ENCODE data around the gene TGIF2. TPM values are rescaled to one million over a fixed set of nuclear protein-coding genes. Genes with fewer than 3 reads are reported as not detected.
A peak's percentile ranks its signal among the peaks of the same experiment; 100 is the strongest.

Gene TGIF2
- total RNA-seq, 1 donor from 2014 or later: 5.8 TPM

DNA sequence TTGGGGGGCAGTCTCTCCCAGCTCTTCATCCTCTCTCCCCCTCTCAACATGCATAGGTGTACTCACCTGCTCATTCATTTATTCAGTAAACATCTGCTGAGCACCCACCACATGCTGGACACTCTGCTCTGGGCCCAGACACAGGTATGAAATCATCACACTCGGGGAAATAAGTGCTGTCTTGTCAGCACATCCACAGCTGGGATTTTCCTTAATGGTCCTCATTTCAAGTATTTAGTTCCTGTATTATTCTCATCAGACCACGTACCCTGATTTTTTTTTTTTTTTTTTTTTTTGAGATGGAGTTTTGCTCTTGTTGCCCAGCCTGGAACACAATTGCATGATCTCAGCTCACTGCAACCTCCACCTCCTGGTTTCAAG is 51.5 kb downstream of the TGIF2 start:
- TF ChIP-seq, protein P1, sequence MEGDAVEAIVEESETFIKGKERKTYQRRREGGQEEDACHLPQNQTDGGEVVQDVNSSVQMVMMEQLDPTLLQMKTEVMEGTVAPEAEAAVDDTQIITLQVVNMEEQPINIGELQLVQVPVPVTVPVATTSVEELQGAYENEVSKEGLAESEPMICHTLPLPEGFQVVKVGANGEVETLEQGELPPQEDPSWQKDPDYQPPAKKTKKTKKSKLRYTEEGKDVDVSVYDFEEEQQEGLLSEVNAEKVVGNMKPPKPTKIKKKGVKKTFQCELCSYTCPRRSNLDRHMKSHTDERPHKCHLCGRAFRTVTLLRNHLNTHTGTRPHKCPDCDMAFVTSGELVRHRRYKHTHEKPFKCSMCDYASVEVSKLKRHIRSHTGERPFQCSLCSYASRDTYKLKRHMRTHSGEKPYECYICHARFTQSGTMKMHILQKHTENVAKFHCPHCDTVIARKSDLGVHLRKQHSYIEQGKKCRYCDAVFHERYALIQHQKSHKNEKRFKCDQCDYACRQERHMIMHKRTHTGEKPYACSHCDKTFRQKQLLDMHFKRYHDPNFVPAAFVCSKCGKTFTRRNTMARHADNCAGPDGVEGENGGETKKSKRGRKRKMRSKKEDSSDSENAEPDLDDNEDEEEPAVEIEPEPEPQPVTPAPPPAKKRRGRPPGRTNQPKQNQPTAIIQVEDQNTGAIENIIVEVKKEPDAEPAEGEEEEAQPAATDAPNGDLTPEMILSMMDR (IDR thresholded peaks at IDR 0.05; ENCODE audit: borderline replicate concordance): no peak
- intact Hi-C loops (cut with micrococcal nuclease): no loop called here
- no peaks in the 10 kb centered on the region for H3K9me3 ChIP-seq (replicated peaks)
- no peaks in the 10 kb centered on the region for H3K36me3 ChIP-seq
- H3K4me3 ChIP-seq: no peak overlapping the region
- H3K27me3 ChIP-seq (ENCODE audit: low read depth): no peaks in the 10 kb centered on the region
- H3K4me1 ChIP-seq: peaks cover 11% of the 10 kb centered on the region
- no peak for DNase-seq
- H3K27ac ChIP-seq (replicated peaks): peak overlapping the region; percentile 59

DNA sequence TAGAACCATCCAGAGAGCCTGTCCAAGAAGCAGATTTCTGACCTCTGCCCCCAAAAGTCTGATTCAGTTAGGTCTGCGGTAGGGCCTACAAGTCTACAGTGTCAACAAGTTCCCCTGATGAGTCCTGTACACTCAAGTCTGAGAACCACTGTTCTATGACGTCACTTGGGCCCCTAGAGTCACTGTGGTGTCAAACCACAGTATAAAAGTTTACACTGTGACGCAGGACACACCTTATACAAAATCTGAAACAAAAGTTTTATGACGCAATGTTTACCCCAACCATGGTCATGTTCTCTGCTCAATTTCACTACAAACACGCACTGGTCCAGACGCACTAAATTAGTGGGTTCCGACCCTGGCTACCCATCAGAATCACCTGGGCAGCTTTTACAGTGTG is 54.7 kb downstream of the TGIF2 start:
- no peaks in the 10 kb centered on the region for H3K27me3 ChIP-seq (ENCODE audit: low read depth)
- intact Hi-C loops (cut with micrococcal nuclease): no loop called here
- H3K9me3 ChIP-seq (replicated peaks): no peaks in the 10 kb centered on the region
- H3K36me3 ChIP-seq: no peaks in the 10 kb centered on the region
- TF ChIP-seq, protein P1 (IDR thresholded peaks at IDR 0.05; ENCODE audit: borderline replicate concordance): no peak
- H3K4me3 ChIP-seq: no peak overlapping the region
- no peak for DNase-seq
- peaks cover 11% of the 10 kb centered on the region for H3K4me1 ChIP-seq
- no peak overlapping the region for H3K27ac ChIP-seq (replicated peaks)

- H3K27me3 ChIP-seq (ENCODE audit: low read depth): no peaks in the 10 kb centered on the region
- H3K4me3 ChIP-seq: no peak overlapping the region
- no peaks in the 10 kb centered on the region for H3K36me3 ChIP-seq
- H3K9me3 ChIP-seq (replicated peaks): no peaks in the 10 kb centered on the region
- intact Hi-C loops (cut with micrococcal nuclease): no loop called here
- H3K27ac ChIP-seq (replicated peaks): no peak overlapping the region
- no peak for DNase-seq
- TF ChIP-seq, protein P1 (IDR thresholded peaks at IDR 0.05; ENCODE audit: borderline replicate concordance): no peak
- no peaks in the 10 kb centered on the region for H3K4me1 ChIP-seq
Observed at GRCh38 chr20:36629719-36630681, 56.6 kb downstream of the TGIF2 start.

DNA sequence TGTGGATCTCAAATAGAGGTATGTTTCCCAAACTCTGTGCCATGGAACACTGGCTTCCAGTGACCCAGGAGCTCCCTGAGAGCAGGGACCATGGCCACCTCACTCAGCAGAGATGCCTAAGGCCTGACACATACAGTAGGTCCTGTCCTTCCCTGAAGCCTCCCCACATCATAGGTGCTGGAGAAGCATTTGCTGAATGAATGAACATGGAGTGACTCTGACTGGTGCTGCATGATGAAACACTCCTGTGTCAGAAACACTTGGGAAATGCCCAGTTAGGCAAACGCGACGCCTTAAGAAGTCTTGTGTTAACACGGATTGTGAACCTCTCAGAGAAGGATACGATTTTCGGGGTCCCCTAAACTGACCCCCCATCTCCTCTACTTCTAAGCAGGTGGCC is 58.2 kb downstream of the TGIF2 start:
- intact Hi-C loops (cut with micrococcal nuclease): no loop called here
- Histone ChIP-seq H3K36me3 (no peaks in the 10 kb centered on the region), H3K4me3 (no peak overlapping the region), H3K27ac (replicated peaks) (no peak overlapping the region), H3K4me1 (no peaks in the 10 kb centered on the region), H3K9me3 (replicated peaks) (no peaks in the 10 kb centered on the region), H3K27me3 (ENCODE audit: low read depth) (no peaks in the 10 kb centered on the region)
- TF ChIP-seq, protein P1 (IDR thresholded peaks at IDR 0.05; ENCODE audit: borderline replicate concordance): no peak
- no peak for DNase-seq

DNA sequence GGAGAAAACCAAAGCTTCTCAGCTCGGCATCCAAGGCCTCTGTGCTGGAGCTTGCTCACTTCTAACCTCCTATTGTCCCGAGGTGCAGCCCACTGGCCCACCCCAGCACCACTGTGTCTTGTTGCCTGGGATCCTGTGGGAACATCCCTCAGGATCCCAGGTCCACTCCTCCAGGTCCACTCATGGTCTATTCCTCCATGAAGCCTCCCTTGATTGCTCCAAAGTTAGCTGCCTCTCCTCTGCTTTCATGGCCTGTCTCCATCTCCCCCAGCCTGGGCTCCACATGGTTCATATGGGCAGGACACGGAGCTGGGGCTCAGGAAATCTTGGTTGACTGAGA is 58.7 kb downstream of the TGIF2 start:
- no peaks in the 10 kb centered on the region for H3K9me3 ChIP-seq (replicated peaks)
- no peak overlapping the region for H3K4me3 ChIP-seq
- TF ChIP-seq, protein P1 (IDR thresholded peaks at IDR 0.05; ENCODE audit: borderline replicate concordance): no peak
- DNase-seq: no peak
- intact Hi-C loops (cut with micrococcal nuclease): no loop called here
- no peak overlapping the region for H3K27ac ChIP-seq (replicated peaks)
- H3K36me3 ChIP-seq: no peaks in the 10 kb centered on the region
- H3K27me3 ChIP-seq (ENCODE audit: low read depth): no peaks in the 10 kb centered on the region
- H3K4me1 ChIP-seq: no peaks in the 10 kb centered on the region
